ENCODE results near the gene CCM2.

Gene CCM2

GRCh38 chr7:45057878-45058277, 57.9 kb downstream of the CCM2 start:
- no peak overlapping the region for H3K14ac ChIP-seq (ENCODE audit: low read length)
- H4K12ac ChIP-seq (ENCODE audit: low read depth, low read length), result no peak overlapping the region
- H3K23ac ChIP-seq (ENCODE audit: low read length), result no peak overlapping the region
- H3K27ac ChIP-seq (ENCODE audit: low read depth, low read length), result no peak overlapping the region
- H2BK120ac ChIP-seq (ENCODE audit: insufficient read depth, low read length, poor library complexity), result no peak overlapping the region
- no peak overlapping the region for H2AK5ac ChIP-seq (ENCODE audit: low read length)
- H3K18ac ChIP-seq (ENCODE audit: low read length), result no peak overlapping the region
- no peaks in the 10 kb centered on the region for H3K79me2 ChIP-seq (ENCODE audit: control insufficient read depth, insufficient read depth, low read length, poor library complexity)
- no peak overlapping the region for H4K8ac ChIP-seq (ENCODE audit: low read depth, low read length)
- H3K27me3 ChIP-seq (ENCODE audit: insufficient read depth, low read length), result no peaks in the 10 kb centered on the region
- no peaks in the 10 kb centered on the region for H3K4me1 ChIP-seq (ENCODE audit: control insufficient read depth in 1 of 2, insufficient read depth in 2 of 2, low read length in 2 of 2)
- WGBS (ENCODE audit: extremely low coverage, insufficient coverage, insufficient read length), result no CpG with 5 or more reads among the region's 5 CpGs
- no peak overlapping the region for H4K91ac ChIP-seq (ENCODE audit: low read depth, low read length)
- no peak overlapping the region for H3K9ac ChIP-seq (ENCODE audit: low read length)
- H2AFZ ChIP-seq (ENCODE audit: insufficient read depth, low read length, poor library complexity), result no peak overlapping the region
- H3K9me3 ChIP-seq (ENCODE audit: insufficient read depth, low read depth, low read length), result peaks cover 2% of the 10 kb centered on the region
- H2BK12ac ChIP-seq (ENCODE audit: low read length), result no peak overlapping the region
- no peak overlapping the region for H3K4ac ChIP-seq (ENCODE audit: low read depth, low read length)
- peaks cover 4 to 5% of the 10 kb centered on the region in 2 experiments for H3K36me3 ChIP-seq (ENCODE audit: control insufficient read depth in 1 of 2, insufficient read depth in 2 of 2, low read length in 2 of 2)
- H3K4me3 ChIP-seq (ENCODE audit: low read depth, low read length), result no peak overlapping the region
- H3K79me1 ChIP-seq (ENCODE audit: low read length), result no peaks in the 10 kb centered on the region
- no peak for DNase-seq
- H3K4me2 ChIP-seq (ENCODE audit: low read length), result no peak overlapping the region
- no peak overlapping the region for H2BK5ac ChIP-seq (ENCODE audit: low read depth, low read length, poor library complexity)

GRCh38 chr7:45060295-45060694, 60.3 kb downstream of the CCM2 start:
- Histone ChIP-seq H2BK120ac (ENCODE audit: insufficient read depth, low read length, poor library complexity) (no peak overlapping the region), H4K91ac (ENCODE audit: low read depth, low read length) (no peak overlapping the region), H3K27me3 (ENCODE audit: insufficient read depth, low read length) (no peaks in the 10 kb centered on the region), H2AFZ (ENCODE audit: insufficient read depth, low read length, poor library complexity) (no peak overlapping the region), H2AK5ac (ENCODE audit: low read length) (no peak overlapping the region), H2BK5ac (ENCODE audit: low read depth, low read length, poor library complexity) (no peak overlapping the region), H2BK12ac (ENCODE audit: low read length) (no peak overlapping the region), H3K23ac (ENCODE audit: low read length) (no peak overlapping the region), H3K36me3 (ENCODE audit: control insufficient read depth in 1 of 2, insufficient read depth in 2 of 2, low read length in 2 of 2) (peaks cover 5 to 16% of the 10 kb centered on the region in 2 experiments), H3K4me3 (ENCODE audit: low read depth, low read length) (no peak overlapping the region), H3K4me2 (ENCODE audit: low read length) (no peak overlapping the region), H3K27ac (ENCODE audit: low read depth, low read length) (no peak overlapping the region), H4K8ac (ENCODE audit: low read depth, low read length) (no peak overlapping the region), H3K18ac (ENCODE audit: low read length) (no peak overlapping the region), H3K14ac (ENCODE audit: low read length) (no peak overlapping the region), H3K9ac (ENCODE audit: low read length) (no peak overlapping the region), H3K4me1 (ENCODE audit: control insufficient read depth in 1 of 2, insufficient read depth in 2 of 2, low read length in 2 of 2) (no peaks in the 10 kb centered on the region), H3K4ac (ENCODE audit: low read depth, low read length) (no peak overlapping the region), H3K9me3 (ENCODE audit: insufficient read depth, low read depth, low read length) (peaks cover 2% of the 10 kb centered on the region), H3K79me2 (ENCODE audit: control insufficient read depth, insufficient read depth, low read length, poor library complexity) (no peaks in the 10 kb centered on the region), H4K12ac (ENCODE audit: low read depth, low read length) (no peak overlapping the region), H3K79me1 (ENCODE audit: low read length) (no peaks in the 10 kb centered on the region)
- DNase-seq, result no peak
- WGBS (ENCODE audit: extremely low coverage, insufficient coverage, insufficient read length), result no CpG with 5 or more reads among the region's 3 CpGs

DNA sequence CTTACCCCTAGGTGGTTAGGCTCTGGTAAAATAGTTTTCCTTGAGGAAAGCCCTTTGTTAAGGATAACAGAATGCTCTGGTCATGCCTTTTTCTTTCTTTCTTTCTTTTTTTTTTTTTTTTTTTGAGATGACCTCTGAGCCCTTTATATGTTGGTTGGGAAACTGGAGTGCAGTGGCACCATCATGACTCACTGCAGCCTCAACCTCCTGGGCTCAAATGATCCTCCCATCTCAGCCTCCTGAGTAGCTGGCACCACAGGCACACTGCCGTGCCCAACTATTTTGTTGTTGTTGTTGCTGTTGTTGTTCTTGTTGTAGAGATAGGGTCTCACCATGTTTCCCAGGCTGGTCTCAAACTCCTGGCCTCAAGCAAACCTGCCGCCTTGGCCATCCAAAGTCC, 61.4 kb downstream of the CCM2 start:
- no peak overlapping the region for H3K18ac ChIP-seq (ENCODE audit: low read length)
- no peak for DNase-seq
- no peak overlapping the region for H3K9ac ChIP-seq (ENCODE audit: low read length)
- no peaks in the 10 kb centered on the region for H3K79me1 ChIP-seq (ENCODE audit: low read length)
- H3K14ac ChIP-seq (ENCODE audit: low read length), result no peak overlapping the region
- H3K4me1 ChIP-seq (ENCODE audit: control insufficient read depth in 1 of 2, insufficient read depth in 2 of 2, low read length in 2 of 2), result no peaks in the 10 kb centered on the region
- no peak overlapping the region for H2AFZ ChIP-seq (ENCODE audit: insufficient read depth, low read length, poor library complexity)
- no peaks in the 10 kb centered on the region for H3K27me3 ChIP-seq (ENCODE audit: insufficient read depth, low read length)
- no peak overlapping the region for H3K27ac ChIP-seq (ENCODE audit: low read depth, low read length)
- H3K9me3 ChIP-seq (ENCODE audit: insufficient read depth, low read depth, low read length), result peaks cover 2% of the 10 kb centered on the region
- no peak overlapping the region for H3K4ac ChIP-seq (ENCODE audit: low read depth, low read length)
- H2BK12ac ChIP-seq (ENCODE audit: low read length), result no peak overlapping the region
- H4K91ac ChIP-seq (ENCODE audit: low read depth, low read length), result no peak overlapping the region
- H3K4me2 ChIP-seq (ENCODE audit: low read length), result no peak overlapping the region
- H3K79me2 ChIP-seq (ENCODE audit: control insufficient read depth, insufficient read depth, low read length, poor library complexity), result no peaks in the 10 kb centered on the region
- H2AK5ac ChIP-seq (ENCODE audit: low read length), result no peak overlapping the region
- no peak overlapping the region for H3K23ac ChIP-seq (ENCODE audit: low read length)
- H3K36me3 ChIP-seq (ENCODE audit: control insufficient read depth in 1 of 2, insufficient read depth in 2 of 2, low read length in 2 of 2), result peaks cover 10 to 23% of the 10 kb centered on the region in 2 experiments
- no peak overlapping the region for H2BK5ac ChIP-seq (ENCODE audit: low read depth, low read length, poor library complexity)
- H4K8ac ChIP-seq (ENCODE audit: low read depth, low read length), result no peak overlapping the region
- WGBS (ENCODE audit: extremely low coverage, insufficient coverage, insufficient read length), result no CpG with 5 or more reads among the region's 2 CpGs
- H3K4me3 ChIP-seq (ENCODE audit: low read depth, low read length), result no peak overlapping the region
- no peak overlapping the region for H2BK120ac ChIP-seq (ENCODE audit: insufficient read depth, low read length, poor library complexity)
- H4K12ac ChIP-seq (ENCODE audit: low read depth, low read length), result no peak overlapping the region

GRCh38 chr7:45061806-45062425, 61.9 kb downstream of the CCM2 start:
- H3K27me3 ChIP-seq (ENCODE audit: insufficient read depth, low read length), result no peaks in the 10 kb centered on the region
- no peak overlapping the region for H2AK5ac ChIP-seq (ENCODE audit: low read length)
- no peak overlapping the region for H3K4ac ChIP-seq (ENCODE audit: low read depth, low read length)
- DNase-seq, result no peak
- H3K9me3 ChIP-seq (ENCODE audit: insufficient read depth, low read depth, low read length), result peaks cover 2% of the 10 kb centered on the region
- no peak overlapping the region for H2AFZ ChIP-seq (ENCODE audit: insufficient read depth, low read length, poor library complexity)
- no peaks in the 10 kb centered on the region for H3K79me2 ChIP-seq (ENCODE audit: control insufficient read depth, insufficient read depth, low read length, poor library complexity)
- H4K12ac ChIP-seq (ENCODE audit: low read depth, low read length), result no peak overlapping the region
- H2BK12ac ChIP-seq (ENCODE audit: low read length), result no peak overlapping the region
- H2BK5ac ChIP-seq (ENCODE audit: low read depth, low read length, poor library complexity), result no peak overlapping the region
- H3K4me2 ChIP-seq (ENCODE audit: low read length), result no peak overlapping the region
- no peak overlapping the region for H4K8ac ChIP-seq (ENCODE audit: low read depth, low read length)
- no peaks in the 10 kb centered on the region for H3K4me1 ChIP-seq (ENCODE audit: control insufficient read depth in 1 of 2, insufficient read depth in 2 of 2, low read length in 2 of 2)
- no peak overlapping the region for H3K18ac ChIP-seq (ENCODE audit: low read length)
- no peak overlapping the region for H3K9ac ChIP-seq (ENCODE audit: low read length)
- H3K79me1 ChIP-seq (ENCODE audit: low read length), result no peaks in the 10 kb centered on the region
- no peak overlapping the region for H4K91ac ChIP-seq (ENCODE audit: low read depth, low read length)
- H3K4me3 ChIP-seq (ENCODE audit: low read depth, low read length), result no peak overlapping the region
- no peak overlapping the region for H3K14ac ChIP-seq (ENCODE audit: low read length)
- H3K36me3 ChIP-seq (ENCODE audit: control insufficient read depth in 1 of 2, insufficient read depth in 2 of 2, low read length in 2 of 2), result peaks cover 12 to 26% of the 10 kb centered on the region in 2 experiments
- H2BK120ac ChIP-seq (ENCODE audit: insufficient read depth, low read length, poor library complexity), result no peak overlapping the region
- H3K27ac ChIP-seq (ENCODE audit: low read depth, low read length), result no peak overlapping the region
- no peak overlapping the region for H3K23ac ChIP-seq (ENCODE audit: low read length)
- no CpG with 5 or more reads among the region's 1 CpG for WGBS (ENCODE audit: extremely low coverage, insufficient coverage, insufficient read length)

Data from trophoblast cell (in vitro differentiated cells and primary cell).